Measurements from ENCODE around the gene NKG7.
A peak's percentile ranks its signal among the peaks of the same experiment; 100 is the strongest.

The NKG7 gene

DNA sequence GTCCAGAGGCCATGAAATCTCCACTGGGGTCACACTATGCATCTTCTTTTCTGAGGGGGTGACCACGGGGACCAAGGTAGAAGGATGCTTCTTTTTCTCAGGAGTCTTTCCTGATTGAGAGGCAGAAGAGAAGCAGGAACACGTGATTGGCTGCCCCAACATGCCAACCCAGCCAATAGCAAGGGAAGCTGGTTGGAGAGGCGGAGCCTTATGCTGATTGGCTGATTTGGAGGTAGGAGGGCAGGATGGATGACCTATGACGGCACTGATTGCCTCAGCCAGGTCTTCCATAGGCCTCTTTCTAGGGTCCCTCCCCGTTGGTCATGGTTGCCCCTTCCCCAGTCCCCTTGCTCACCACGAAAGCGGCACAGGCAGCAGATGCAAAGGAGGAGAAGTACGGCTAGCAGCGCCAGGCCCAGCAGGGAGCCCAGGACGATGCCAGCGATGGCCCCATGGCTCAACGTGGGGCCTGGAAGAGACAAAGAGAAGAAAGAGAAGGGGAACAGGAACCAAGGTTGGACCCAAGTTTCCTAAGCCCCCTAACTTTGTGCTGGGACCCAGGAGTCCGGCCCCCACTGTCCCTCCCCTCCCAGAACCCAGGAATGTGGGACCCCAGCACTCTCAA, 38.5 kb downstream of the NKG7 start:
- DNase-seq: no peak

DNA sequence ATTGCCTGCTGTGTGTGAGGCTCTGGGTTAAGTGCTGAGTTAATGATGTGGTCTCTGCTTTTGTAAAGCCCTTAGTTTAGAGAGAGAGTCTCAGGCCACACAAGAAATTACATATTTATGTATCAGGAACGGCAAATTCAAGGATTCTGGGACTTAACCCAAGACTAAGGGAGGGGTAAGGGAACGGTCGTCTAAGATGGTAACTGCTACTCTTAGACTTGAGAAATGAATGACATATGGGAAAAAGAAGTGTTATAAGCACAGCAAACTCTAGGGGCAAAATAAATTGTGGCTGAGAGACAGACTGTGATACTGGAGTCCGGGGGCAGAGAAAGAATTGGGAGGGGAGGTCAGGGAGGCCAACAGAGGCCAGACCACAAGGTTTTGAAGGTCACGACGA, 40.7 kb downstream of the NKG7 start:
- DNase-seq: no peak

DNA sequence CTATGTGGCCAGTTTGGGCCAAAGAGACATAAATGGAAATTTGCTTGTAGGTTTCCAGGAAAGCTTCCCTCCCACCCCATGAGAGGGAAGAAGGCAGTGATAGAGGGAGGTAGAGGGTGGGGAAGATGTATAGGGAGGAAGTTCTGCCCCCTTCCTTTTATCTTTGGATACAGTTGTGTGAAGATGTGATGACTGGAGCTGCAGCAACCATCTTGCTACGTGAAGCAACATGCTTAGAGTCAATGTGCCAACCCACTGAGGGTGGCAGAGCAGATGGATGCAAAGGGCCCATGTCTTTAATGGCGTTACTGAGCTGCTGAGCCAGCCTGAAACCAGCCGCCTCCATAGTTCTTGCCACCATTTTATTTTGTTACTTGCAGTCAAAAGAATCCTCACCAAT, 41.3 kb downstream of the NKG7 start:
- no peak for DNase-seq

DNA sequence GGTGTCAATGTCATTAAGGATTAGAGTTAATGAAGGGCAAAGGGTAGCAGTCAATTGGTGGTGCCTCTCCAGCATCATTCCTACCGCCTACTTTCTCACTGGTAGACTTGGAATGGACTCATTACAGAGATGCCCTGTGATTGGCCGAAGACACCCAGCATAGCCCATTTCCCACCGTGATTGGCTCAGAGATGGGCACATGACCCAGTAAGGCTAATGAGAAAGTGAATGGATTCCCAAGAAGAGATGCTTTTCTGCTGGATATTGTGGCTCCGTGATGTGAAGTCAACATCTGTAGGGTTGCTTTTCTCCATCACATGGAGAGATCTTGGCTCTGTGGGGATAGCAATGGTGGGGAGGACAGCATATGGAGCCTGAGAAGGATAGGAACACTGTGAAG, 42.1 kb downstream of the NKG7 start:
- DNase-seq: no peak

DNA sequence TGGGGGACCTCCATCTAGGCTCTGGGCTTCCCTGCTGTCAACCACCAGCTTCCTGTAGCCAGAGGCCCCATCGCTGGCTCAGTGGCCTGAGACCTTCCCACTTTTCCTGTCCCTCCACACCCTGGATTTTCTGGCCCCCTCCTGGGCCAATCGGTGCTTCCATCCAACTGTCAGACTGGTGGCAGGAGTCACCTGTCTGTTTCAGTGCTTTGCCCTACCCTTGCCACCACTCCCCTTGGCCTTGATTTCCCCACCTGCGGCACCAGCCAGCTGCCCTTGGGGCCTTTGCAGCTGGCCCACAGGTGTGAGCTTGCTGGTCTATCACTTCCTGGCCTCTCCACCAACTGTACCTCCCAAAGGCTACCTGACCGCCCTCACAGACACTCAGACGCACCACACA, 43.0 kb downstream of the NKG7 start:
- DNase-seq: no peak

DNA sequence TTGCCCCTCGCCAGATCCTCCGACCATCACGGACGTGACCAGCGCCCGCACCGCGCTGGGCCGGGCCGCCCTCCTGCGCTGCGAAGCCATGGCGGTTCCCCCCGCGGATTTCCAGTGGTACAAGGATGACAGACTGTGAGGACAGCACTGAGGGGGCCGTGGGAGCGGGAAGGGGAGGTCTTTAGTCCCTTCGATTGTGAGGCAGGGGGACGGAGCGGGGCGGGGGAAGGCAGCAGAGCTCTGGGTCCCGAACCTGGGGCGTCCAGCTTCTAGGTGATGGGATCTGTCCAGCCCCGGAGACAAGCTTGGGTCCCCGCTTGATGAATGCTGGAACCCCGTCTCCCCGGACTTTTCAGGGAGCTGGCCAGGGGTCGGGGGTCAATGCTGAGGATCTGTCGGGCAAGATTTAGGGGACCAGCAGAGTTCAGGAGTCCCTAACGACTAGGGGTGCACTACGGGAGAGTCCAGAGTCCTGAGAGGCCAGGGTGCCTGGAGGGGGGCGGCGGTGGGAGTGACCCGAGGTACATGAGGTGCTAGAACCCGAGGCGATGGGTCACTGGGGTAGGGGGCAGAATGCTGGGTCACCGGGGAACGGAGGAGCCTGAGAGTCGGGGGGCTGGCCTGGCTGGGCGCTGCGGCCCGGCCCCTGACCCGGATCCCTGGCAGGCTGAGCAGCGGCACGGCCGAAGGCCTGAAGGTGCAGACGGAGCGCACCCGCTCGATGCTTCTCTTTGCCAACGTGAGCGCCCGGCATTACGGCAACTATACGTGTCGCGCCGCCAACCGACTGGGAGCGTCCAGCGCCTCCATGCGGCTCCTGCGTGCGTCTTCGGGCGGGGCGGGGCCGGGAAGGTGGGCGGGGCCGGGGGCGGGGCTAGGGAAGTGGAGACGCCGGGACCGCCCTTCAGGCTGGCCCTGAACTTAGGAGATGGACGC, 45.1 kb downstream of the NKG7 start:
- peak; percentile 88 for DNase-seq

DNA sequence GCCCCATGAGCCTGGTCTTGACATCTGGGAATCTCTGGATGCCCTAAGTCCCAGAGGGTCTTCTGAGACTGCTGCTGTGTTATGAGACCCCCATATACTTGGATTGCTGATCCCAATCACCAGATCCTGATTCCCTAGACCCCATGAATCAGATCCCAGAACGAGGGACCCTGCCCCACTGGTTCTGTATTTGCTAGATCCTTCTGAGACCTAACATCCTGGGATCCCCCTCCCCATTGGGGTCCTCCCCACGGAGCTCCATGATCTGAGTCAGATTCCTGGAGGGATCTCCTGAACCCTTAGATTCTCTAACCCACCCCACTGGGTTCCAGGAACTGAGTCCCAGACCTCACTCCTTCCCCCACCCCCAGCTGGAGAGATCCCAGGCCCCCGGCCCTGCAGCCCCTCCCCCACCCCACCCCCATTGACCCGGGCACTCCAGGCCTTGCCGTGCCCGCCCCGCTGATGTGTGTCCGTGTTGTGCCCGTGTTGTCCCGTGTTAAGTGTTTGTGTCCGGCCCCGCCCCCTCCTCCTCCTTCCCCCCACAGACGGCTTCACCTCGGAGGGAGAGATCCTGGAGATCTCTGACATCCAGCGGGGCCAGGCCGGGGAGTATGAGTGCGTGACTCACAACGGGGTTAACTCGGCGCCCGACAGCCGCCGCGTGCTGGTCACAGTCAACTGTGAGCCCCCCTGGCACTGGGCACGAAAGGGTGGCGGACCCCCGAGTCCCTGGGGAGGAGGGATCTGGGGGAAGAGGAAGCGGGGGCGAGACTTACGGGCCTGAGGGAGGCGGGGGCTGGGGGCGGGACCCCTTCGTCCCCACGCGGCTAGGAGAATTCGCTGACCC, 46.0 kb downstream of the NKG7 start:
- no peak for DNase-seq

DNA sequence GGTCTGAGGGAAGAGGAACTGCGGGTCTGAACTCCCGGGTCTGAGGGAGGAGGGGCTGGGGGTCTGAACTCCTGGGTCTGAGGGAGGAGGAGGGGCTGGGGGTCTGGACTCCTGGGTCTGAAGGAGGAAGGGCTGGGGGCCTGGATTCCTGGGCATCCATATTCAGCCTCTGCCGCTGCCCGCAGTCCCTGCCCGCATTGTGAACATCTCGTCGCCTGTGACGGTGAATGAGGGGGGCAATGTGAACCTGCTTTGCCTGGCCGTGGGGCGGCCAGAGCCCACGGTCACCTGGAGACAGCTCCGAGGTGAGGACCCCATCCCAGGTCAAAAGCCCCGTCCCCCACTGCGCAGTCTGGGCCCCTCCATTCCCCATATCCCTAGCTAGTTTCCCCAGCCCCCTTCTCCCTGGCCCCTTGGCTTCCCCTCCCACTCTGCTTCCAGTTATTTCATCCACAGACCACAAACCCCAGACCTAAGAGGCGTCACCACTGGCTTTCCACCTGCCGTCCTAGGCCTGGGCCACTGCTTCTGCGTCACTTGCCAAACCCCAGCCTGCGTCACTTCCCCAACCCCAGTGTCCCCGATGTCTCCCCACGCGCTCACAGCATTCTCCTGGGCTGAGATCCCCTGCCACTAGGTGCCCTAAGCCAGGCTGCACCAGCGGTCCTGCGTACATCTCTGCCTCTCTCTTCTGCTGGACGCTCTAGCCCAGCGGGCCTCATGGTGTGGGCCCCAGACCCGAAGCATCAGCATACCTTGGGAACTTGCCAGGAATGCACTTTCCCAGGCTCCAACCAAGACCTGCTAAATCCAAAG, 47.1 kb downstream of the NKG7 start:
- DNase-seq: no peak

DNA sequence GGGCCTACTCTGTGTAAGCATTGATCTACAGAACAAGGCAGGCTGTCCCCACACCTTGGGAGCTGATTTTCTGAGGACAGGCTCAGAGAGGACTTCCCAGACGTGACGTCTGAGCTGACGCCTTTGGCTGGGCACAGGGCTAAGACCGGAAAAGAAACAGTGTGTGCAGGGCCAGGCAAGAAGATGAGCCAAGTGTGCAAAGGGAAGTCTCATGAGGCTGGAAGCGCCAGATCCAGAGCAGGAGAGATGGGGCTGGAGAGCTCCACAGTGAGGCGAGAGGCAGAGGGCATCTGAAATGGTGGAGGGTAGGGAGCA, 48.3 kb downstream of the NKG7 start:
- DNase-seq: no peak

DNA sequence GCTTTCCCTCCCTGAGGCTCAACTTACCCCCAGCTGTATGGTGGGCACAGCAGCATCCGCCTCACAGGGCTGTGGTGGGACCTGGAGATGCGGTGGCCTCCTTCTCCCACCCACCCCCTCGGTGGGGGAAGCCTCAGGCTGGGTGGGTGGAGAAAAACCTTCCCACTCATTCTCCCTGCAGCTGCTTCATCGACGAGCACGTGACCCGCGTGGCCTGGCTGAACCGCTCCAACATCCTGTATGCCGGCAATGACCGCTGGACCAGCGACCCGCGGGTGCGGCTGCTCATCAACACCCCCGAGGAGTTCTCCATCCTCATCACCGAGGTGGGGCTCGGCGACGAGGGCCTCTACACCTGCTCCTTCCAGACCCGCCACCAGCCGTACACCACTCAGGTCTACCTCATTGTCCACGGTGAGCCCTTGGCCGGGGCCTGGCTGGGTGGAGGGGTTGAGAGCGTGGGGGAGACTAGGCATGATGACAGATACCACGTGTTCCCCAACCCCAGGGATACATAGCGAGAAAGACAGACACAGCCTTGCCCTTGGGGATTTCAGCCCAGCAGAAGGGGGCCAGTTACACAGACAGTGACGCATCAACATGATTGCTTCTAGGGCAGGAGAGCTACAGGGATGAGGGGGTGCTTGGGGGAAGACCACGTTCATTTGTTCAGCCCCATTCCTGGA, 48.8 kb downstream of the NKG7 start:
- DNase-seq: peak; percentile 54

DNA sequence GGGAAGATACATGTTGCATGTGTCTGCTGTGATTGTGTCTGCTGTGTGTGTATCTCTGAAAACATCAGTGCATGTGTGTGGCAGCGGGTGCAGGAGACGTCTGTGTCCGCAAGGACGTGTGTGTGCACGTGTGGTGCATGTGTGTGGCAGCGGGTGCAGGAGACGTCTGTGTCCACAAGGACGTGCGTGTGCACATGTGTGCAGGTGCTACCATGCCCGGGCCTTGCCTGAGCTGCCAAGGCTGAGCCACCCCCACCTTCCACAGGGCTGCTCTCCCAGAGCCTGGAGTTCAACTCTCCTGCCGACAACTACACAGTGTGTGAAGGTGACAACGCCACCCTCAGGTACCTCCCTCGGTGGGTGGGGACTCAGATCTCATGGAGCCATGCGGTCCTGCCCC, 50.7 kb downstream of the NKG7 start:
- DNase-seq: no peak
